H1 (cell line): ENCODE results near the gene MYRF.

Experiments used
- CBX8 ChIP-seq: fragments of 300-800, 300-1000 bp; sonication (generic); IDR thresholded peaks from 2 replicates; pipeline ENCODE4 v1.7.1; 2016; ENCODE audit warnings: low read depth, low read length, borderline replicate concordance
- GABPA ChIP-seq: IDR thresholded peaks from 2 replicates; pipeline ENCODE4 v1.6.1; 2011; ENCODE audit warnings: mild to moderate bottlenecking, low read length, moderate library complexity, borderline replicate concordance; ENCODE audit not compliant: insufficient read depth
- KDM1A ChIP-seq: fragments of 200-600, 300-600 bp; sonication (generic); IDR thresholded peaks from 2 replicates; pipeline ENCODE4 v1.7.1; 2016; ENCODE audit warnings: mild to moderate bottlenecking, low read length, borderline replicate concordance
- MAX ChIP-seq: IDR thresholded peaks from 2 replicates; pipeline ENCODE4 v1.6.1; 2012; ENCODE audit warnings: inconsistent platforms
- RAD21 ChIP-seq, 2 experiments: IDR thresholded peaks in 1 of 2; conservative IDR thresholded peaks in 1 of 2; 2 replicates each; pipeline ENCODE4 v1.6.1; 2011; ENCODE audit warnings: low read depth in 2 of 2, low read length in 2 of 2, improper control_type of control experiment in 1 of 2, inconsistent platforms in 1 of 2, mild to moderate bottlenecking in 1 of 2, moderate library complexity in 1 of 2
- SRF ChIP-seq: IDR thresholded peaks from 2 replicates; pipeline ENCODE4 v1.6.1; 2011; ENCODE audit warnings: mild to moderate bottlenecking, low read depth, low read length, moderate library complexity
- SUZ12 ChIP-seq: fragments of 200-600 bp; sonication (generic); IDR thresholded peaks from 2 replicates; pipeline ENCODE4 v1.6.1; 2012; ENCODE audit warnings: mild to moderate bottlenecking, inconsistent platforms, low read length, moderate library complexity, mixed read lengths
- TEAD4 ChIP-seq: IDR thresholded peaks from 2 replicates; pipeline ENCODE4 v1.6.1; 2012; ENCODE audit warnings: low read depth, low read length, inconsistent platforms, mixed read lengths
- TF ChIP-seq, protein P1 (sequence below), 3 experiments: IDR thresholded peaks; 1 replicate in 2 of 3; 2 replicates in 1 of 3; pipeline versions ENCODE4 v1.5.1 to v1.6.1; 2011; ENCODE audit warnings: low read length in 3 of 3, mild to moderate bottlenecking in 3 of 3, inconsistent platforms in 2 of 3, low read depth in 1 of 3, moderate library complexity in 1 of 3; ENCODE audit not compliant: insufficient read depth in 1 of 3; ENCODE audit errors: control extremely low read depth in 1 of 3

DNA sequence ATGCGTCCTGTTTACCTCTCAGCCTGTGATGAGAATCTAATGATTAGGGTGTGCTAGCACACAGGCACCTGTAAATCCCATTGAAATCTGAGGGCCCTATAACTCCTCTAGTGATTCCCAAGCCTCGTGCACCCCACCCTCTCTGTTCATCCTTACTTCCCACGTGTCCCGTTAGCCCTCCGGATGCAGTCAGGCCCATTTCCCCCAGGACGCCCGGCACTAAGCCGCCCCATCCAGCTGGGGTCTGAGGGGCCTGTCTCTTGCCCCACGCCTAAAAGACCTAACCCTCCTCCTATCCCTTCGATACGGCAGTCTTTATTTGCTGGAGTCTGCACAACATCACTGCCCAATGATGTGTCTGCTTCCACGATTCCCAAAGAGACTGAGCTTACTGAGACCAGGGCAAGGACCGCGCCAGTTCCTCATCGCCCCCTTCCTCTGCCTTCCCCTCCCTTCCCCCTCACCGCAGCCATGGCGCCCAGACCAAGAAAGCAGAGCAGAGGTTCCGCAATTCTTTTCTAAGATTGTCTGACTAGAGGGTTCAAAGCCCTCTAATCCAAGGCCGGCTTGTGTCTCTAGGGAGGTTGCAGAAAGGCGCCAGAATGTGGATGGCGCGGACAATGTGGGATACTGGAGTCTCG, 74.6 kb downstream of the MYRF start:
- no peak for TF ChIP-seq CBX8
- TF ChIP-seq, protein P1, sequence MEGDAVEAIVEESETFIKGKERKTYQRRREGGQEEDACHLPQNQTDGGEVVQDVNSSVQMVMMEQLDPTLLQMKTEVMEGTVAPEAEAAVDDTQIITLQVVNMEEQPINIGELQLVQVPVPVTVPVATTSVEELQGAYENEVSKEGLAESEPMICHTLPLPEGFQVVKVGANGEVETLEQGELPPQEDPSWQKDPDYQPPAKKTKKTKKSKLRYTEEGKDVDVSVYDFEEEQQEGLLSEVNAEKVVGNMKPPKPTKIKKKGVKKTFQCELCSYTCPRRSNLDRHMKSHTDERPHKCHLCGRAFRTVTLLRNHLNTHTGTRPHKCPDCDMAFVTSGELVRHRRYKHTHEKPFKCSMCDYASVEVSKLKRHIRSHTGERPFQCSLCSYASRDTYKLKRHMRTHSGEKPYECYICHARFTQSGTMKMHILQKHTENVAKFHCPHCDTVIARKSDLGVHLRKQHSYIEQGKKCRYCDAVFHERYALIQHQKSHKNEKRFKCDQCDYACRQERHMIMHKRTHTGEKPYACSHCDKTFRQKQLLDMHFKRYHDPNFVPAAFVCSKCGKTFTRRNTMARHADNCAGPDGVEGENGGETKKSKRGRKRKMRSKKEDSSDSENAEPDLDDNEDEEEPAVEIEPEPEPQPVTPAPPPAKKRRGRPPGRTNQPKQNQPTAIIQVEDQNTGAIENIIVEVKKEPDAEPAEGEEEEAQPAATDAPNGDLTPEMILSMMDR (IDR thresholded peaks at IDR 0.05; ENCODE audit: control extremely low read depth in 1 of 3, insufficient read depth in 1 of 3, low read depth in 1 of 3, low read length in 3 of 3): no peak
- peak; percentile 65 for TF ChIP-seq MAX
- no peak for TF ChIP-seq KDM1A
- no peak for TF ChIP-seq TEAD4
- TF ChIP-seq RAD21 (IDR thresholded peaks at IDR 0.05 in 1 of 2, conservative IDR thresholded peaks at IDR 0.05 in 1 of 2; ENCODE audit: low read depth in 2 of 2, low read length in 2 of 2): no peak
- TF ChIP-seq SUZ12: no peak
- TF ChIP-seq GABPA: no peak
- no peak for TF ChIP-seq SRF
